Osteoblast (primary cell): ENCODE measurements around the gene CMPK2. TPM values are rescaled to one million over a fixed set of nuclear protein-coding genes. Genes with fewer than 3 reads are reported as not detected.

Source experiments
- DNase-seq: peaks from one replicate; pipeline ENCODE4 v3.0.0; 2011; ENCODE audit warnings: low spot score, mixed read lengths; ENCODE audit not compliant: insufficient read length; ENCODE audit errors: missing footprints
- H2AFZ ChIP-seq: 2 replicates; pipeline ENCODE4 v1.6.0; 2011; ENCODE audit warnings: mild to moderate bottlenecking, low read length
- H3K27ac ChIP-seq: 2 replicates; pipeline ENCODE4 v1.5.1; 2011; ENCODE audit warnings: mild to moderate bottlenecking, low read depth, low read length, moderate library complexity
- H3K27me3 ChIP-seq: 2 replicates; pipeline ENCODE4 v1.6.0; 2012; ENCODE audit warnings: mild to moderate bottlenecking, control low read depth, inconsistent platforms, low read length, moderate library complexity; ENCODE audit not compliant: insufficient read depth
- H3K36me3 ChIP-seq: 2 replicates; pipeline ENCODE4 v1.5.1; 2011; ENCODE audit warnings: mild to moderate bottlenecking, low read length, control low read depth, moderate library complexity; ENCODE audit not compliant: insufficient read depth
- H3K4me1 ChIP-seq: 2 replicates; pipeline ENCODE4 v1.5.1; 2011; ENCODE audit warnings: mild to moderate bottlenecking, low read length, control low read depth, moderate library complexity; ENCODE audit not compliant: insufficient read depth
- H3K4me2 ChIP-seq: 2 replicates; pipeline ENCODE4 v1.6.0; 2011; ENCODE audit warnings: mild to moderate bottlenecking, low read length; ENCODE audit not compliant: insufficient read depth
- H3K4me3 ChIP-seq: fragments of 200-600 bp; sonication (generic); 3 replicates; pipeline ENCODE4 v1.5.1; 2012; ENCODE audit warnings: mild to moderate bottlenecking, low read length, inconsistent platforms; ENCODE audit not compliant: insufficient read depth
- H3K79me2 ChIP-seq: 2 replicates; pipeline ENCODE4 v1.6.0; 2012; ENCODE audit warnings: mild to moderate bottlenecking, low read length, control low read depth, inconsistent platforms; ENCODE audit not compliant: insufficient read depth
- H3K9me3 ChIP-seq: 2 replicates; pipeline ENCODE4 v1.5.1; 2011; ENCODE audit warnings: low read depth, low read length, control low read depth
- H4K20me1 ChIP-seq: 2 replicates; pipeline ENCODE4 v1.6.0; 2012; ENCODE audit warnings: mild to moderate bottlenecking, low read length, control low read depth; ENCODE audit not compliant: insufficient read depth
- CTCF ChIP-seq: IDR thresholded peaks from 2 replicates; pipeline ENCODE4 v1.5.1; 2011; ENCODE audit warnings: mild to moderate bottlenecking, low read depth, low read length, moderate library complexity; ENCODE audit errors: extremely low read depth
- total RNA-seq: library from RNA; depleted of rRNA; stranded (reverse); fragments of >200 nt; gene quantifications from 2 replicates; pipeline ENCODE4 v1.2.3, GENCODE V29; 2012

The CMPK2 gene
- total RNA-seq, 1 donor = 2.2 TPM

GRCh38 chr2:6883448-6884122 lies 17.9 kb upstream of the CMPK2 start:
- Histone ChIP-seq H3K4me1 (no peaks in the 10 kb centered on the region), H3K27ac (no peak overlapping the region), H3K9me3 (no peaks in the 10 kb centered on the region), H4K20me1 (no peaks in the 10 kb centered on the region), H3K36me3 (no peaks in the 10 kb centered on the region), H3K4me2 (no peak overlapping the region), H2AFZ (no peak overlapping the region), H3K4me3 (no peak overlapping the region), H3K79me2 (no peaks in the 10 kb centered on the region), H3K27me3 (no peaks in the 10 kb centered on the region)
- DNase-seq = no peak
- TF ChIP-seq CTCF = no peak

- Histone ChIP-seq H3K4me2 (no peak overlapping the region), H3K36me3 (no peaks in the 10 kb centered on the region), H3K4me3 (no peak overlapping the region), H3K27me3 (no peaks in the 10 kb centered on the region), H4K20me1 (no peaks in the 10 kb centered on the region), H3K4me1 (no peaks in the 10 kb centered on the region), H2AFZ (no peak overlapping the region), H3K79me2 (no peaks in the 10 kb centered on the region), H3K27ac (no peak overlapping the region), H3K9me3 (no peaks in the 10 kb centered on the region)
- TF ChIP-seq CTCF = no peak
- no peak for DNase-seq
These were observed 15.8 kb upstream of the CMPK2 start for GRCh38 chr2:6881516-6881915.

- Histone ChIP-seq H3K4me1 (no peaks in the 10 kb centered on the region), H2AFZ (no peak overlapping the region), H3K27ac (no peak overlapping the region), H3K4me3 (no peak overlapping the region), H3K4me2 (no peak overlapping the region), H3K36me3 (no peaks in the 10 kb centered on the region), H3K9me3 (no peaks in the 10 kb centered on the region), H3K79me2 (no peaks in the 10 kb centered on the region), H4K20me1 (no peaks in the 10 kb centered on the region), H3K27me3 (no peaks in the 10 kb centered on the region)
- no peak for TF ChIP-seq CTCF
- DNase-seq = no peak
These were observed 15.3 kb upstream of the CMPK2 start for GRCh38 chr2:6881046-6881445.

- H3K9me3 ChIP-seq = no peaks in the 10 kb centered on the region
- H3K27me3 ChIP-seq = no peaks in the 10 kb centered on the region
- H2AFZ ChIP-seq = no peak overlapping the region
- no peaks in the 10 kb centered on the region for H4K20me1 ChIP-seq
- no peaks in the 10 kb centered on the region for H3K79me2 ChIP-seq
- no peaks in the 10 kb centered on the region for H3K36me3 ChIP-seq
- no peak overlapping the region for H3K4me3 ChIP-seq
- no peak for TF ChIP-seq CTCF
- H3K27ac ChIP-seq = no peak overlapping the region
- no peak for DNase-seq
- H3K4me2 ChIP-seq = no peak overlapping the region
- H3K4me1 ChIP-seq = no peaks in the 10 kb centered on the region
These were observed 14.6 kb upstream of the CMPK2 start for GRCh38 chr2:6880200-6880733.
